NCI-H1930 (cell line): Measurements from ENCODE around the gene COL4A2.

Source experiments
- DNase-seq, 2 experiments: peaks; one replicate each; lab custom pipeline; 2025; lab: John Stamatoyannopoulos, UW

Gene COL4A2

GRCh38 chr13:110419381-110419791 is 112.3 kb downstream of the COL4A2 start:
- DNase-seq = no peak

- no peak for DNase-seq
Observed at GRCh38 chr13:110419946-110420345, 112.9 kb downstream of the COL4A2 start.

DNA sequence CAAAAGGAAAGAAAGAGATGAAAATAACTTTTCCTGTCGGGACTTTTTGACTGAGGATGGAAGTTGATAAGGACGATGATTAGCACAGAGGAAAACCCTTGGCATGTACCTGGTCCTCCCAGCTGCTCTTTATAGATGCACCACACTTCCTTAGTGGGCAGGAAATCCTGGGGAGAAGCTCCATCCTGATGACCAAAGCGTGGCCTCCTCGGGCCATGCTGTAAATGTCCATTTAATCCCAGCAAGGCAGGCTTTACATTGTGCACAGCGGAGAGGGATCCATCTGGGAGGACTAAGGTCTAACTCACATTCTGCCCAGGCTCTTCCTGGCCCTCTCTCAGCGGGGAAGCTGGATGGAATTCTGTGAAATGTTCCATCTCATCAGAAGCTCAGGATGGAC is 113.5 kb downstream of the COL4A2 start:
- no peak for DNase-seq

DNA sequence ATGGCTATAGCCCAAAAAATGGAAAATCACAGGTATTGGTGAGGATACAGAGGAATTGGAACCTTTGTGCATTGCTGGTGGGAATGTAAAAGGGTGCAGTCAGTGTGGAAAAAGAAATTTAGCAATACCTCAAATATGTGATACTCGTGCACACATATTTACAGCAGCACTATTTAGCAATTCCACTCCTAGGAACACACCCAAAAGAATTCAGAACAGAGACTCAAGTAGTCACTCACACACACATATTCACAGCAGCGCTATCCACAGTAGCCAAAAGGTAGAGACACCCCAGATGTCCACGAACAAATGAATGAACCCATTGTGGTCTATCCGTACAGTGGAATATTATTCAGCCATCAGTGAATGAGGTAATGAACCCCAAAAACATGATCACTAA is 114.0 kb downstream of the COL4A2 start:
- DNase-seq = no peak

GRCh38 chr13:110421696-110422385 is 114.8 kb downstream of the COL4A2 start:
- DNase-seq = no peak

DNA sequence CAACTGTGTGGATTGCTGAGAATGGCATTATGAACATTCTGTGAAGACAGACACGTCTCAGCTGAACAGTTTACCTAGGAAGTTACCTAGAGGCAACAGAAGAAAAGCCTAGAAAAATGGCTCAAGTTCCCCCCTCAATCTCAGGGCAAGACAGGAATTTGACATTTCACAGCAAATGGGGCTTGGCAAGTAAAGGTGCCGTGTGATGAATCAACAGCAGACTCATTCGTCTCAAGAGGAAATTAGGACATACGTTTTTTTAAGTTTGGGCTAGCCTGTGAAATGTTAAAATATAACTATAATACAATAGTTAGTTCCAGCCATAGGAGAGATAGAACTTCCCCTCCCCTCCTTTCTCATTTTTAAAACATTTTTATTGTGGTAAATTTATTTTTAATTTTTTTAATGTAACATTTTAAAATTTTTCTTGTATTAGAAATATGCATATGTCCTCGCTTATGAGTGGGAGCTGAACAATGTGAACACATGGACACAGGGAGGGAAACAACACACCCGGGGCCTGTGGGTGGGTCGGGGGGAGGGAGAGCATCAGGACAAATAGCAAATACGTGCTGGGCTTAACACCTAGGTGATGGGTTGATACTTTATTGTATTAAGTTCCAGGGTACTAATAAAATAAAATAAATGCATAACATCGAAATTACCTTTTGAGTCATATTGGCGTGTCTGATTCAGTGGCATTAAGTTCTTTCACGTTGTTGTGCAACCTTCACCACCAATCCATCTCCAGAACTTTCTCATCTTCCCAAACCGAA is 116.0 kb downstream of the COL4A2 start:
- no peak for DNase-seq

DNA sequence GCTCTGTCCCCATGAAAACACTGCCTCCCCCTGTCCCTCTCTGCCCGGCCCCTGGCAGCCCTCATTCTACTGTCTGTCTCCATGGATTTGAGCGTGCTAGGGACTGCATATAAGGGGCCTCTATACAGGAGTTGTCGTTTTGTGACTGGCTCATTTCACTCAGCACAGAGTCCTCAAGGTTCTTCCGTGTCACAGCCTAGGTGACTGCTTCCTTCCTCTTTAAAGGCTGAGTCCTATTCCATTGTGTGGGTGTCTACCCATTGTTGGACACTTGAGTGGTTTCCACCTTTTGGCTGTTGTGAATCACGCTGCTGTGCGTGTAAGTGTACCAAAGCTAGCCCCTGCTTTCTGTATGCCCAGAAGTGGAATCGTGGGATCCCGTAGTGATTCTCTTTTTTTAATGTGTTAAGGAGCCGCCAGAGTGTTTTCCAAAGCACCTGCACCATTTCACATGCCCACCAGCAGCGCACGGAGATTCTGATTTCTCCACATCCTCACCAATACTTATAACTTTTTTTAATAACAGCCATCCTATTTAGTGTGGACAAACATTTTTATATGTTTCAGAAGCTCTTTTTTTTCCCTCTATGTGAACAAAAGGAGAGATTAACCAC is 116.7 kb downstream of the COL4A2 start:
- no peak for DNase-seq

DNA sequence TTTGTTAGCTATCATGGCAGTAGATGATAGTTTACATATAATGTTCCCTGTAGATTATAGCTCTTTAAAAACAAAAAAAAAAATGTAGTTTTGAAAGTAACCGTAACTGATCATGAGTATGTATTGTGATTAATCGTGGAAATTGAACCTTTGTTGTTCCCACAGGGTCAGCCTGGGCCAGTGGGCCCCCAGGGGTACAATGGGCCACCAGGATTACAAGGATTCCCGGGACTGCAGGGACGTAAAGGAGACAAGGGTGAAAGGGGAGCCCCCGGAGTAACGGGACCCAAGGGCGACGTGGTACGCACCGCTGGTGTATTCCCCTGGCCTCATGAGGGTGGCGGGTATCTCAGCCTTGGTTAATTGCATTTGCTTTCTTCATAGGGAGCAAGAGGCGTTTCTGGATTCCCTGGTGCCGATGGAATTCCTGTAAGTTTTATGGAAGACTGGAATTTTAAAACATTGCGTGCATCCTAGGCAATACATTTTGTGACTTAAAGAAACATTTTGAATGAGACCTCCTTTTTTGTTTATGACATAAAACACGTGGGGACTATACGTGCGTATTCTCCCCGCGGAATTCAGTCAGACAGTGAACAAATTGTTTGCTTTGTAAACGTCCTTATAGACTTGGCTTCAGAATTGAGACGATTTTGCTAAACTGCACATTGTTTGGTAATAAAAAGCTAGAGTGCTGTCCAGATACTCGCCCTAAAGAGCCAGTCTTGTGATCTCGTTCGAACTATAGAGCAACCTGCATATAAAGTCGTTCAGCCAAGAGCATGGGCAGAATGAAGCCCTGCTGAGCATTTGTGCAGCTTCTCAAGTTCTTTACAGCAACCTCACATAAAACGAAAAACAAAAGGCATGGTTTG is 117.7 kb downstream of the COL4A2 start:
- DNase-seq = no peak

- DNase-seq = no peak
Observed at GRCh38 chr13:110425444-110425780, 118.3 kb downstream of the COL4A2 start.

DNA sequence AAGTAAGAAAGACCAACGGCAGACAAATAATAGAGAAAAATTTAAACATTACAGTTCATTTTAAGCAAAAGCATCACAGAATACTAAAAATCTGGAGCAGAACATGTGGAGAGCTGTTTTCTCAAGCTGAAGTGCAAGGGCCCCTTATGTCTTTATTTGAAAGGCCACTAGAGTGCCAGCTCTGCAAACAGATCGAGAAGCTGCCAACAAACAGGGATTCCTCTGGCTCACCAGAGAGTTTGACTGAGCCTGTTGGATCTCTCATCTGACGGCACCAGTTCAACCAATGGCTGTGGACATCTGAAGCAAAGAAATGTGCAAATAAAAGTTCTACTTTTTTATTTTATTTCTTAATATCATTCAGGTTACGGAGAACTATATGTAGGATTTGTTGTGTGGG is 119.7 kb downstream of the COL4A2 start:
- DNase-seq = no peak

DNA sequence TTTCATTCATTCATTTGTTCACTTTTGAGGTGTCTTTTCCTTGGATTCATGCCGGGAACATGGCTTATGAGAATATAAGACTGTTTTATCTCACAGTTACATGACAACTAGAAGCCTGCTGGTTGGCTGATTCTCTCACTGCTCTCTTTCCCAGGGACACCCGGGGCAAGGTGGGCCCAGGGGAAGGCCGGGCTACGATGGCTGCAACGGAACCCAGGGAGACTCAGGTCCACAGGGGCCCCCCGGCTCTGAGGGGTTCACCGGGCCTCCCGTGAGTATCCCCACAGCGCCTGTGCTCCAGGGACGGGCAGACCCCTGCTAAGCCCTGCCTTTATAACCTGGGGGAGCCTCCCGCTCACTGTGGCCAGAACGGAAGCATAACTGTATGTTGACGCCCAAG is 121.2 kb downstream of the COL4A2 start:
- DNase-seq = no peak

DNA sequence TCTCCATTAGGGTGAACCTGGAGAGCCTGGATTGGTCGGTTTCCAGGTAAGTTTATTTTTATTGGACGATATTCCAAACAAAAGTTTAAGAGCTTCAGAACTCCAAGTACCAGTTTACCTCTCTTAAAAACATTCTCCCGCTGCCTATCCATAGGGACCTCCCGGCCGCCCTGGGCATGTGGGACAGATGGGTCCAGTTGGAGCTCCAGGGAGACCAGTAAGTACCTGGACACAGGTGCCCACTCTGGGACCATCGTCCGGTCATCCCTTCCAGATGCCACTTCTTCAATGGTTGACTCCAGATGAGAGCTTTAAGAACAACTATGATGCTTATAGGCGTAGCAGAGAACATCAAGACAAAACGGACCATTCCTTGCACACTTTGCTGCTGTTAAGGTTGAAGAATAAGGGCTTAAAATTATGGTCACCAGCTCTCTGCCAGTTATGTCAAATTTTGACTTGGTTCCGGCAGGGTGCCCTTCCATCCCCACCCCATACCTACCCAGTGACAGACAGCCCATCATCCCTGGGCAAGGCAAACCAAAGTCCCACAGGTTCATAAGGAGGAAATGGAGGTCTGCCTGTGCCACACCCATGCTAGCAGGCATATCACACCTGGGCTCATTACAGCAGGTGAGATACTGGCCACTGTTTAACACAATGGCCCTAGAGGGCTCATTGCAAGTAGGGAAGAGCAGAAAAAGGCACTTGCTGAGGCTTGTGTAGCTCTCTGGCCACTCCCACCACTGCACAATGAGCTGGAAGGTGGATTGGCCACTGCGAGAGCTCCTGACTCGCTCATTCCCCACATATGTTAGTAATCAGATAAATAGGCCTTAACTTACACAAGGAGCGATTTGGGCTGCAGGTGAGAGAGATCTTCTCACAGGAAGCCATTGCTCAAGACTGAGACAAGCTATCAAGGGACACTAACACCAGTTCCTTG is 123.6 kb downstream of the COL4A2 start:
- no peak for DNase-seq

- DNase-seq = no peak
Observed at GRCh38 chr13:110431425-110432294, 124.6 kb downstream of the COL4A2 start.

DNA sequence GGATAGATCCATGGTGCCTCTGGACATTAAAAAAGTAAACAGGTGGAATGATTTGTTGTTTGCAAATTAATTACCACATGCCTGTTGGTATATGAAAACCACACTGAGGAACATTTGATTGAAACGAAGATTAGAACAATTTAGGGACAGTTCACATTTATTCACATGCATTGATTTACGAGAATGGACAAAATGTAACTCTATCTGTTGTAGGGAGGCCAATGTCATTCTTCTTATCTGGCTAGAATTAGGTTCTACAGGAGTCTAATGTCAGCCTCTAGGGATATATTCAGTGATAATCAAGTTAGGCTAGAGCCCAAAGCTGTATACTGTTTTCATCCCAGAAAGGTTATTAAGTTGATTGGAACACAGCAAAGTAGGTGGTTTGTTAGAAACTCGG is 125.4 kb downstream of the COL4A2 start:
- DNase-seq = no peak

GRCh38 chr13:110433014-110433413 is 125.9 kb downstream of the COL4A2 start:
- no peak for DNase-seq

DNA sequence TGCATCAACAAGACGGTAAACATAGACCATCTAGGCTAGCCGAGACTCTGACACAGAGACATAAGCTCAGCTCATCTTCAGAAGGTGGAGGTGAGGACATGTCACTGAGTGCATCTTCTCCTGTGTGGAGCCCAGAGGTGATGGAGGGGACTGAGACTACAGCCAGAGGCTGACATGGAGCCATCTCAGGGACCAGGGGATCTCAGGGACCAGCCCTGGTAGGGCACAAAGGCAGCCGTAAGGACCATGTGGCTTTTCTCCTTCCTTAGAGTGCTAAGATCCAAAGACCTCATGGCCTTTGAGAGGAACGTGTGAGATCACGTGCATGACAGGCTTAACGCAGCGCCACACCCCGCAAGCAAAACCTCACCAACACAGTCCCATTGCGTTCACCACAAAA is 127.5 kb downstream of the COL4A2 start:
- DNase-seq = no peak

DNA sequence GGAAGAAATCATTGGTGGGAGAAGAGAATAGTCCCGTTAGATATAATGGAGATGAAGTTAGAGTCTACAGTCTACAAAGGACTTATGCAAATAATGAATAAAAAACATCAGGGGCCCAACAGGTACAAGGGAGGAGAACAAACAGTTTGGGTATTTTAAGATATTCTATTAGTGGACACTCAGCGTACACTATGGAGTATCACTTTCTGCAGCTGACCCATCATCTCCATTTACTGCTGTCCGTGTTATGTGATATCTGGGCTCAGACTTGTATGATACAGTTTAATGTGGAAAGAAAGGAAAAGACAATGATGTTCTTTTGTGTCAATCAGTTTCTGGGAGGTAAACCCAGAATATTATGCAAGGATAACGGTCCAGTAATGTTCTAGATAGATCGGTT is 128.2 kb downstream of the COL4A2 start:
- no peak for DNase-seq

DNA sequence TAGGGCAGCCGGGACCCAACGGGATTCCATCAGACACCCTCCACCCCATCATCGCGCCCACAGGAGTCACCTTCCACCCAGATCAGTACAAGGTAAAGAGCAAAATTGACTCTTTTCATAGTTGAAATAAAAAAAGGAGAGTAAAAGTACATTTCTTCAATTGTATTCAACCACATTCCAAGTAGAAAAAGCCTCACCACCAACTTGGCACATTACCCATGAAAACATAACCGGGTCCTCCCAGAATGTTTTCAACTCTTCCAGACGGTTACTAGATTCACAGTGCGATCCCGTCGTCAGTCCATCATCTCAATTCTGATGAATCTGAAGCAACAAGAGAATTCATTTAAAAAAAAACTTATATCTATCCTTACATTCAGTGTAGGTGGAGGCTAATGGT is 129.2 kb downstream of the COL4A2 start:
- DNase-seq = no peak

DNA sequence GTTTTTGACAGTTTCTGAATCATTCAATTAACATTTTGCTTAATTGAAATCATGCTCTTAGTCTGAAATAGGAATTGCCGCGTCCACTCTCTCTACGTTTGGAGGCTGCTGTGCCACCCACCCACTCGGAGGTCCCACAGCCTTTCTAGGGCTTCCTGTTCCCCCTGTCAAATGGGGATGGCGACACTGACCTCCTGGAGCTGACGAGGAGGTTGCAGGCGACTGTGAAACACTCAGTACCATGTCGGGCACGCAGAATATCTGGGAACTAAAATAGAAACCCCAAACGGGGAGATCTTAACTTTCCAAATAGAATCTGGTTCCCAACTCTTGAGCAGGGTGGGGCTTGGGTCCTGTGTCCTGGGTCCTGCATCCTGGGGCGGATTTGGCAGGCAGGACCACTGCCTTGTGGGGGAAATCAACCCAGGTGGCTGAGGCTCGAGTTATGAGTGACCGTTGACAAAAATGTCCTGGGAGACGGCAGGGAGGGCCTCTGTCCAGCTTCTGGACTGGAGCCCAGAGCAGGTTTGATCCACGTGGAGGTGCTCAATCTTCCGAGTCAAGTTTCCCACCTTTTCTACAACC is 129.8 kb downstream of the COL4A2 start:
- DNase-seq = no peak

DNA sequence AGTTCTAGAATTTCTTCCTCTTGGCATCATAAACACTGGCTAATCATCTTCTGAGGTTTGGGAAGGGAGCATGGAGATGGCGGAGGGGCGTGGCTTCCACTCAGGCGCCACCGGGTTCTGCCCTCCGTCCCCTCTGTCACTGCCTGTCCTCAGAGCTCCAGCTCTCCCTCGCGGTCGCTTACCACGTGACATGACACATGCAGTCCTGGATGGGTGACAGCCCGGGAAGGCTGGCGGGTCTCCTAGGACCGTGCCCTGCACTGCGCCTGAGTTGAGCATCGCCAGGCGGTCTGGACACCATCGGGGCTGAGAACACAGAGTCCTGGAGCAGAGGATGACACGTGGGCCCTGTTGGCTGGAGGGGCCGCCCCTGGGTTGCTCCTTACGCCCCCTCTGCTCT is 131.1 kb downstream of the COL4A2 start:
- no peak for DNase-seq
